Measurements from ENCODE around the gene SFRP4.

DNA sequence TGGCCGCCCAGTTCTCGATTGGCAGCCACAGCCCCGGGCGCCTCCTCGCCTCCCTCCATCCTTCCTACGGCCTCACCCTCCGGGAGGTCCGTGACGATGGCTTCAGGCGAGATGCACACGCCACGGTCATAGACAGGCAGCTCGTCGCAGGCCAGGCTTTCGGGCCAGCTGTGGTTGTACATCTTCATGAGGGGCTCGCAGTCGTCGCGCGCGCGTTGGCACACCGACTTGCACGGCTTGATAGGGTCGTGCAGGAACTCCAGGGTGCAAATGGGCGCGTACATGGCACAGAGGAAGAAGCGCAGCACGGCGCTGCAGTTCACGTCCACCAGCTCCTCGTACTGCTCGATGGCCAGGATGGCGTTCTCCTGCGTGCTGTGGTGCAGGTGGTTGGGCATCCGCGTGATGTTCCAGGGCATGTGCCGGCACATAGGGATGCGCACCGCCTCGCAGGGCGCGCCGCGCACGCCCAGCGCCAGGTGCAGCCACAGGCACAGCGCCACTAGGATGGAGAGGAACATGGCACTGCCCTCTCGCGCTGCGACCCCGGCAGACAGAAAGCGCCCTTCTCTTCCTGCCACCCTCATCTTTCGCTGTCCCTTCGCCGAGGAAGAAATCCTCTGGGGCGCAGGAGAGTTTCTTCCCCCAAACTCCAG is 472 bp downstream of the SFRP4 start:
- TF ChIP-seq ZSCAN29 (IDR thresholded peaks at IDR 0.05), result no peak
- no peak for TF ChIP-seq NRF1 (conservative IDR thresholded peaks at IDR 0.05; ENCODE audit: low read depth, low read length)
- TF ChIP-seq, protein P1, sequence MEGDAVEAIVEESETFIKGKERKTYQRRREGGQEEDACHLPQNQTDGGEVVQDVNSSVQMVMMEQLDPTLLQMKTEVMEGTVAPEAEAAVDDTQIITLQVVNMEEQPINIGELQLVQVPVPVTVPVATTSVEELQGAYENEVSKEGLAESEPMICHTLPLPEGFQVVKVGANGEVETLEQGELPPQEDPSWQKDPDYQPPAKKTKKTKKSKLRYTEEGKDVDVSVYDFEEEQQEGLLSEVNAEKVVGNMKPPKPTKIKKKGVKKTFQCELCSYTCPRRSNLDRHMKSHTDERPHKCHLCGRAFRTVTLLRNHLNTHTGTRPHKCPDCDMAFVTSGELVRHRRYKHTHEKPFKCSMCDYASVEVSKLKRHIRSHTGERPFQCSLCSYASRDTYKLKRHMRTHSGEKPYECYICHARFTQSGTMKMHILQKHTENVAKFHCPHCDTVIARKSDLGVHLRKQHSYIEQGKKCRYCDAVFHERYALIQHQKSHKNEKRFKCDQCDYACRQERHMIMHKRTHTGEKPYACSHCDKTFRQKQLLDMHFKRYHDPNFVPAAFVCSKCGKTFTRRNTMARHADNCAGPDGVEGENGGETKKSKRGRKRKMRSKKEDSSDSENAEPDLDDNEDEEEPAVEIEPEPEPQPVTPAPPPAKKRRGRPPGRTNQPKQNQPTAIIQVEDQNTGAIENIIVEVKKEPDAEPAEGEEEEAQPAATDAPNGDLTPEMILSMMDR (IDR thresholded peaks at IDR 0.05 in 2 of 3, conservative IDR thresholded peaks at IDR 0.05 in 1 of 3; ENCODE audit: control insufficient read depth in 2 of 3, extremely low read depth in 1 of 3, insufficient read depth in 1 of 3, low read depth in 3 of 3, low read length in 3 of 3), result no peak
- no peak for TF ChIP-seq BCL11A (IDR thresholded peaks at IDR 0.05; ENCODE audit: low read depth, low read length)
- TF ChIP-seq POLR2AphosphoS5 (IDR thresholded peaks at IDR 0.05; ENCODE audit: low read length), result no peak
- TF ChIP-seq, protein P2, sequence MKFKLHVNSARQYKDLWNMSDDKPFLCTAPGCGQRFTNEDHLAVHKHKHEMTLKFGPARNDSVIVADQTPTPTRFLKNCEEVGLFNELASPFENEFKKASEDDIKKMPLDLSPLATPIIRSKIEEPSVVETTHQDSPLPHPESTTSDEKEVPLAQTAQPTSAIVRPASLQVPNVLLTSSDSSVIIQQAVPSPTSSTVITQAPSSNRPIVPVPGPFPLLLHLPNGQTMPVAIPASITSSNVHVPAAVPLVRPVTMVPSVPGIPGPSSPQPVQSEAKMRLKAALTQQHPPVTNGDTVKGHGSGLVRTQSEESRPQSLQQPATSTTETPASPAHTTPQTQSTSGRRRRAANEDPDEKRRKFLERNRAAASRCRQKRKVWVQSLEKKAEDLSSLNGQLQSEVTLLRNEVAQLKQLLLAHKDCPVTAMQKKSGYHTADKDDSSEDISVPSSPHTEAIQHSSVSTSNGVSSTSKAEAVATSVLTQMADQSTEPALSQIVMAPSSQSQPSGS (IDR thresholded peaks at IDR 0.05; ENCODE audit: low read length), result no peak
- TF ChIP-seq, protein P3, sequence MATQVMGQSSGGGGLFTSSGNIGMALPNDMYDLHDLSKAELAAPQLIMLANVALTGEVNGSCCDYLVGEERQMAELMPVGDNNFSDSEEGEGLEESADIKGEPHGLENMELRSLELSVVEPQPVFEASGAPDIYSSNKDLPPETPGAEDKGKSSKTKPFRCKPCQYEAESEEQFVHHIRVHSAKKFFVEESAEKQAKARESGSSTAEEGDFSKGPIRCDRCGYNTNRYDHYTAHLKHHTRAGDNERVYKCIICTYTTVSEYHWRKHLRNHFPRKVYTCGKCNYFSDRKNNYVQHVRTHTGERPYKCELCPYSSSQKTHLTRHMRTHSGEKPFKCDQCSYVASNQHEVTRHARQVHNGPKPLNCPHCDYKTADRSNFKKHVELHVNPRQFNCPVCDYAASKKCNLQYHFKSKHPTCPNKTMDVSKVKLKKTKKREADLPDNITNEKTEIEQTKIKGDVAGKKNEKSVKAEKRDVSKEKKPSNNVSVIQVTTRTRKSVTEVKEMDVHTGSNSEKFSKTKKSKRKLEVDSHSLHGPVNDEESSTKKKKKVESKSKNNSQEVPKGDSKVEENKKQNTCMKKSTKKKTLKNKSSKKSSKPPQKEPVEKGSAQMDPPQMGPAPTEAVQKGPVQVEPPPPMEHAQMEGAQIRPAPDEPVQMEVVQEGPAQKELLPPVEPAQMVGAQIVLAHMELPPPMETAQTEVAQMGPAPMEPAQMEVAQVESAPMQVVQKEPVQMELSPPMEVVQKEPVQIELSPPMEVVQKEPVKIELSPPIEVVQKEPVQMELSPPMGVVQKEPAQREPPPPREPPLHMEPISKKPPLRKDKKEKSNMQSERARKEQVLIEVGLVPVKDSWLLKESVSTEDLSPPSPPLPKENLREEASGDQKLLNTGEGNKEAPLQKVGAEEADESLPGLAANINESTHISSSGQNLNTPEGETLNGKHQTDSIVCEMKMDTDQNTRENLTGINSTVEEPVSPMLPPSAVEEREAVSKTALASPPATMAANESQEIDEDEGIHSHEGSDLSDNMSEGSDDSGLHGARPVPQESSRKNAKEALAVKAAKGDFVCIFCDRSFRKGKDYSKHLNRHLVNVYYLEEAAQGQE (IDR thresholded peaks at IDR 0.05; ENCODE audit: low read depth, low read length), result no peak
- TF ChIP-seq CHD2 (IDR thresholded peaks at IDR 0.05; ENCODE audit: borderline replicate concordance, low read depth, low read length), result no peak
- TF ChIP-seq, protein P4, sequence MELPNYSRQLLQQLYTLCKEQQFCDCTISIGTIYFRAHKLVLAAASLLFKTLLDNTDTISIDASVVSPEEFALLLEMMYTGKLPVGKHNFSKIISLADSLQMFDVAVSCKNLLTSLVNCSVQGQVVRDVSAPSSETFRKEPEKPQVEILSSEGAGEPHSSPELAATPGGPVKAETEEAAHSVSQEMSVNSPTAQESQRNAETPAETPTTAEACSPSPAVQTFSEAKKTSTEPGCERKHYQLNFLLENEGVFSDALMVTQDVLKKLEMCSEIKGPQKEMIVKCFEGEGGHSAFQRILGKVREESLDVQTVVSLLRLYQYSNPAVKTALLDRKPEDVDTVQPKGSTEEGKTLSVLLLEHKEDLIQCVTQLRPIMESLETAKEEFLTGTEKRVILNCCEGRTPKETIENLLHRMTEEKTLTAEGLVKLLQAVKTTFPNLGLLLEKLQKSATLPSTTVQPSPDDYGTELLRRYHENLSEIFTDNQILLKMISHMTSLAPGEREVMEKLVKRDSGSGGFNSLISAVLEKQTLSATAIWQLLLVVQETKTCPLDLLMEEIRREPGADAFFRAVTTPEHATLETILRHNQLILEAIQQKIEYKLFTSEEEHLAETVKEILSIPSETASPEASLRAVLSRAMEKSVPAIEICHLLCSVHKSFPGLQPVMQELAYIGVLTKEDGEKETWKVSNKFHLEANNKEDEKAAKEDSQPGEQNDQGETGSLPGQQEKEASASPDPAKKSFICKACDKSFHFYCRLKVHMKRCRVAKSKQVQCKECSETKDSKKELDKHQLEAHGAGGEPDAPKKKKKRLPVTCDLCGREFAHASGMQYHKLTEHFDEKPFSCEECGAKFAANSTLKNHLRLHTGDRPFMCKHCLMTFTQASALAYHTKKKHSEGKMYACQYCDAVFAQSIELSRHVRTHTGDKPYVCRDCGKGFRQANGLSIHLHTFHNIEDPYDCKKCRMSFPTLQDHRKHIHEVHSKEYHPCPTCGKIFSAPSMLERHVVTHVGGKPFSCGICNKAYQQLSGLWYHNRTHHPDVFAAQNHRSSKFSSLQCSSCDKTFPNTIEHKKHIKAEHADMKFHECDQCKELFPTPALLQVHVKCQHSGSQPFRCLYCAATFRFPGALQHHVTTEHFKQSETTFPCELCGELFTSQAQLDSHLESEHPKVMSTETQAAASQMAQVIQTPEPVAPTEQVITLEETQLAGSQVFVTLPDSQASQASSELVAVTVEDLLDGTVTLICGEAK (IDR thresholded peaks at IDR 0.05; ENCODE audit: borderline replicate concordance), result no peak
- TF ChIP-seq, protein P5, sequence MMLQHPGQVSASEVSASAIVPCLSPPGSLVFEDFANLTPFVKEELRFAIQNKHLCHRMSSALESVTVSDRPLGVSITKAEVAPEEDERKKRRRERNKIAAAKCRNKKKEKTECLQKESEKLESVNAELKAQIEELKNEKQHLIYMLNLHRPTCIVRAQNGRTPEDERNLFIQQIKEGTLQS (IDR thresholded peaks at IDR 0.05; ENCODE audit: borderline replicate concordance, extremely low read depth, low read depth, low read length), result no peak
- TF ChIP-seq, protein P6, sequence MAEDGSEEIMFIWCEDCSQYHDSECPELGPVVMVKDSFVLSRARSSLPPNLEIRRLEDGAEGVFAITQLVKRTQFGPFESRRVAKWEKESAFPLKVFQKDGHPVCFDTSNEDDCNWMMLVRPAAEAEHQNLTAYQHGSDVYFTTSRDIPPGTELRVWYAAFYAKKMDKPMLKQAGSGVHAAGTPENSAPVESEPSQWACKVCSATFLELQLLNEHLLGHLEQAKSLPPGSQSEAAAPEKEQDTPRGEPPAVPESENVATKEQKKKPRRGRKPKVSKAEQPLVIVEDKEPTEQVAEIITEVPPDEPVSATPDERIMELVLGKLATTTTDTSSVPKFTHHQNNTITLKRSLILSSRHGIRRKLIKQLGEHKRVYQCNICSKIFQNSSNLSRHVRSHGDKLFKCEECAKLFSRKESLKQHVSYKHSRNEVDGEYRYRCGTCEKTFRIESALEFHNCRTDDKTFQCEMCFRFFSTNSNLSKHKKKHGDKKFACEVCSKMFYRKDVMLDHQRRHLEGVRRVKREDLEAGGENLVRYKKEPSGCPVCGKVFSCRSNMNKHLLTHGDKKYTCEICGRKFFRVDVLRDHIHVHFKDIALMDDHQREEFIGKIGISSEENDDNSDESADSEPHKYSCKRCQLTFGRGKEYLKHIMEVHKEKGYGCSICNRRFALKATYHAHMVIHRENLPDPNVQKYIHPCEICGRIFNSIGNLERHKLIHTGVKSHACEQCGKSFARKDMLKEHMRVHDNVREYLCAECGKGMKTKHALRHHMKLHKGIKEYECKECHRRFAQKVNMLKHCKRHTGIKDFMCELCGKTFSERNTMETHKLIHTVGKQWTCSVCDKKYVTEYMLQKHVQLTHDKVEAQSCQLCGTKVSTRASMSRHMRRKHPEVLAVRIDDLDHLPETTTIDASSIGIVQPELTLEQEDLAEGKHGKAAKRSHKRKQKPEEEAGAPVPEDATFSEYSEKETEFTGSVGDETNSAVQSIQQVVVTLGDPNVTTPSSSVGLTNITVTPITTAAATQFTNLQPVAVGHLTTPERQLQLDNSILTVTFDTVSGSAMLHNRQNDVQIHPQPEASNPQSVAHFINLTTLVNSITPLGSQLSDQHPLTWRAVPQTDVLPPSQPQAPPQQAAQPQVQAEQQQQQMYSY (CRISPR knock-in tag; IDR thresholded peaks at IDR 0.05), result no peak
- no peak for TF ChIP-seq SUZ12 (IDR thresholded peaks at IDR 0.05; ENCODE audit: unreplicated experiment)
- TF ChIP-seq, protein P7, sequence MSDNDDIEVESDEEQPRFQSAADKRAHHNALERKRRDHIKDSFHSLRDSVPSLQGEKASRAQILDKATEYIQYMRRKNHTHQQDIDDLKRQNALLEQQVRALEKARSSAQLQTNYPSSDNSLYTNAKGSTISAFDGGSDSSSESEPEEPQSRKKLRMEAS (IDR thresholded peaks at IDR 0.05; ENCODE audit: low read depth, low read length), result no peak

Data from GM12878 (cell line).